GM18873 (cell line): ENCODE data around the gene CBR3.

Source experiments
- ATAC-seq: cut with Tn5 transposase; IDR thresholded peaks from one replicate; pipeline ENCODE4 v1.9.1; 2021; ENCODE audit warnings: mild to moderate bottlenecking, moderate library complexity, moderate number of reproducible peaks; ENCODE audit not compliant: unreplicated experiment, low FRiP score

Gene CBR3

GRCh38 chr21:36179145-36179544 lies 44.3 kb downstream of the CBR3 start:
- ATAC-seq = no peak

GRCh38 chr21:36180963-36181362 lies 46.1 kb downstream of the CBR3 start:
- ATAC-seq = no peak

- no peak for ATAC-seq
Measured at GRCh38 chr21:36183144-36183795, 48.4 kb downstream of the CBR3 start.

- no peak for ATAC-seq
Measured at GRCh38 chr21:36184545-36184944, 49.7 kb downstream of the CBR3 start.

GRCh38 chr21:36185523-36185922 lies 50.6 kb downstream of the CBR3 start:
- no peak for ATAC-seq

GRCh38 chr21:36186081-36186480 lies 51.2 kb downstream of the CBR3 start:
- ATAC-seq = no peak

- ATAC-seq = no peak
Measured at GRCh38 chr21:36186506-36187399, 51.9 kb downstream of the CBR3 start.

- ATAC-seq = no peak
Measured at GRCh38 chr21:36188081-36188681, 53.3 kb downstream of the CBR3 start.

GRCh38 chr21:36188937-36189336 lies 54.1 kb downstream of the CBR3 start:
- ATAC-seq = no peak

- ATAC-seq = no peak
Measured at GRCh38 chr21:36190736-36191135, 55.9 kb downstream of the CBR3 start.

GRCh38 chr21:36193200-36193599 lies 58.3 kb downstream of the CBR3 start:
- no peak for ATAC-seq

GRCh38 chr21:36194024-36194423 lies 59.1 kb downstream of the CBR3 start:
- ATAC-seq = no peak

GRCh38 chr21:36195613-36196012 lies 60.7 kb downstream of the CBR3 start:
- ATAC-seq = no peak
